GM18867 (cell line): Measurements from ENCODE around the gene EFR3B.

ENCODE experiments used
- ATAC-seq: cut with Tn5 transposase; IDR thresholded peaks from one replicate; pipeline ENCODE4 v1.9.1; 2021; ENCODE audit warnings: mild to moderate bottlenecking, moderate library complexity; ENCODE audit not compliant: unreplicated experiment

Gene EFR3B

DNA sequence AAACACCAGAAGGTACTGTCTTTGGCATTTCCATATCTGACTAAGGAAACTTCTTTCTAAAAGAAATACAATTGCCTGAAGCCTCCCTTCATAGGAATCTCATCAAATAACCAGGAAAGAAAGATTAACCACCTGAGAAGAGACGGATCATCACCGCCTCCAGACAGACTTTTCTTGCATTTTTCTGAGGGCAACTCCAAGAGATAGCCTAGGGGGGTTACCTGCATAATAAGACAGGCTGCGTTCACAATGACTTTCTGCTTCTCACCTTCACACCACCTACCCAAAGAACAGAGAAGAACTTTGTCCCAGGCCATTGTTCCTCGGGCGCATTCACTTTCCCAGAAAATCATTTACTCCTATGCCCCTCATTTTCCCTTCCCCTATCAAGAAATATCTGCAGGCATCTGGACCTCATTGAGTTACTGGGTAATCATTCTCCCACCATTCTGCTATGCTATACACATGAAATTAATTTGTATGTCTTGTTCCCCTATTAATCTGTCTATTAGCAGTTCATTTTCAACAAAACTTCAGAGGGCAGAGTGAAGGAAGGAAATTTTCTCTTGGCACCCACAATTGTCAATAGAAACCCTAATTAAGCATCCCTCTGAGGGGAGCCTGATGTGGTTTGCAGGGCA lies 134.8 kb downstream of the EFR3B start:
- no peak for ATAC-seq

DNA sequence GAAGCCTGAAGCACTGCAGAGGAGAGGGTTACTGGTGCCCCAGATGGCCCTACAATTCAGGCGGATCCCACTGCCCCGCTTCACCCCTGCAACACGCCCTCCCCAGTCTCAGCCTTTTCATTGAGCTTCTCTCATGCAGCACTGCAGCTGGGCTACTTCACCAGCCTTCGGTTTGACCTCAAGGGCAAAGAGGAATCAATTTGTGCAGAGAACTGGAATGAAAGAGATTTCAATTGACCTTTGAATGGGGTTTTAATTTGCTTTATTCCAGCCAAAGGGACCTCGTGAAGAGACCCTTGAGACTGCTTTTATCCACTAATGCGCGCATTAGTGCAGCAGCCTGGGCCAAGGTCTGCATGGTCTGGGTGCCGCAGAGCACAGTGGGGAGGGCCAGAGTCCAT lies 135.3 kb downstream of the EFR3B start:
- no peak for ATAC-seq

DNA sequence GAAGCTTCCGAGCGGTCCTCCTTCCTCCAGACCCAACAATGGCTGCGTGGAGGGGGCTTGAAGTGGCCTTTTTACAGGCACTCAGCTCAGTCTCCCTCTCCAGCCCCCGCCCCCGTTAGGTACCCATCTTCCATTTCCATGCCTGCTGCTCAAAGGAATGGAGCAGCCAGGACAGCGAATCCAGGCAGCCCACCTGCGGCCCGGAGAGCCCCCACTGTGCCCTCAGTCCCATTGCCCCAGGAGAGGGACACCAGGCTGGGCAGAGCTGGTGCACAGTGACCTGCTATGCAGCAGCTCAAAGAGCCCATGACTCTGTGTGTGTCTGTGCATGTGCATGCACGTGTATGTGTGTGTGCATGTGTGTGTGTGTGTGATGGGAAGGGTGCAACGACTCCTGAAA lies 137.1 kb downstream of the EFR3B start:
- ATAC-seq = no peak

DNA sequence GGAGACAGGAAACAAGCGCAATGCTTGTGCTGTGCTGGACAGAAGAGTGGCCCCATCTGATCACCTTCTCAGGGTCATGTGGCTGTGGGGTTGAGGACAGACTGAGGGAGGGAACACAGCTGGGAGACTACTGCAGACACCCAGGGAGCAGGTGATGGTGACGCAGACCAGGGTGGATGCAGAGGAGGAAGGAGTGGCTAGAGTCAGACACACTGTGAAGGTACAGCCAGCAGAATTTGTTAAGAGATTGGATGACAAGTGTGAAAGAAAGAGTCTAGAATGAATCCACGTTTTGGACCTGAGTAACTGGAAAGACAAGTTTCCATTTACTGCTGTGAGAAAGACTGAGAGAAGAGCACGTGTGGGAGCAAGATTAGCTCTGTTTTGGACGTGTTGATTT lies 142.4 kb downstream of the EFR3B start:
- no peak for ATAC-seq

DNA sequence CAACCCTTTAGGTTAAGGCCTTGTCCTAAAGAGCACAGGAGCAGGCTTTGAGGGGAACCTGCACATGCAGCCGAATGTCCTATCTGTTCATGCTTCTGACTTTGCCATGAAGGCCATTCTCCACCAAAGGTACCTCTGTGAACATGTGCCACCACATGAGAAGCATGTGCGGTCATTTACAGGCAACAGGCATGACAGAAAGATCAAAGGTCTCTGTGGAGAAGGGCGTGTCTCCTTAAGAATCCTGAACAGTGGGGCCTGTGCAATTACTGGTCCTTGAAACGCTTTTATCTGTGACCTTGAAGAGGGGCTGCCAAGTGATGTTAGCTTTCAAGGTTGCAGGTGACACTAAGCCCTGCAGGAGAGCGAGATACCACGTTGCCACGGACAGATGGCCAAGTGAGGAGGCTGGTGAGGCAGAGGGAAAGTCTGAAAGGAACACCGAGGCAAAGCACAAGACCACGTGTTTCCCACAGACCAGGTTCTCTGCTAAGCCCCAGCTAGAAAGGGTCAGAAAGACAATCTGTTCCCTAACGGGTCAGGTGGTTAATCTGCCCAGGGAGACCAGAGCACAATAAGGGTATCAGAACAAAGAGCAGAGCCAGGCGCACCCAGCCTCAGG lies 146.0 kb downstream of the EFR3B start:
- no peak for ATAC-seq

DNA sequence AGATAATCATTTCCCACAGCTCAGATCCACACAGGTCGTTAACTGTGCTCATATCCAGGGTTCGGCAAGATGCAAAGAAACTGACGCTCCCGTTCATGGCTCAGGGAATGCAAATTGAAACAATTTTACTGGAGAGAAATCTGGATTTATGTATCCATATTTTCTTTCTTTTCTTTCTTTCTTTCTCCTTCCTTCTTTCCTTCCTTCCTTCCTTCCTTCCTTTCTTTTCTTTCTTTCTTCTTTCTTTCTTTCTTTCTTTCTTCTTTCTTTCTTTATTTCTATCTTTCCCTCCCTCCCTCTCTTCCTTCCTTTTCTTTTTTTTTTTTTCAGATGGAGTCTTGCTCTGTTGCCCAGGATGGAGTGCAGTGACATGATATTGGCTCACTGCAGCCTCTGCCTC lies 146.5 kb downstream of the EFR3B start:
- ATAC-seq = no peak

DNA sequence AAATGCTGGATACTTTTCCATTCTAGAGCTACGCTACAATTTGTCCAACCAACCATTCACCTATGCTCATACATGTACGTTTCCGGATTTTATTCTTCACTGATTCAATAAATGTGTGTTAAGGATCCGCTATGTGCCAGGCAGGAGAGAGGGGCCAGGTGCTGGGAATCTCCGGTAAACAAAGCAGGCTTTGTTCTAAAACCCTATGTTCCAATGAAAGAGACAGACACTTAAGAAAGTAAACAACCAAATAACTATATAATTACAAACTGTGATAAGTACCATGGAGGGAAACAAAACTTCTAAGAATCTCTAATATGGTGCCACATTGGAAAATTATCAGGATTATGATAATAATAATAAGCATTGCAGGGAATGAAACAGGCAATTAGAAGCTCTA lies 148.7 kb downstream of the EFR3B start:
- ATAC-seq = no peak

DNA sequence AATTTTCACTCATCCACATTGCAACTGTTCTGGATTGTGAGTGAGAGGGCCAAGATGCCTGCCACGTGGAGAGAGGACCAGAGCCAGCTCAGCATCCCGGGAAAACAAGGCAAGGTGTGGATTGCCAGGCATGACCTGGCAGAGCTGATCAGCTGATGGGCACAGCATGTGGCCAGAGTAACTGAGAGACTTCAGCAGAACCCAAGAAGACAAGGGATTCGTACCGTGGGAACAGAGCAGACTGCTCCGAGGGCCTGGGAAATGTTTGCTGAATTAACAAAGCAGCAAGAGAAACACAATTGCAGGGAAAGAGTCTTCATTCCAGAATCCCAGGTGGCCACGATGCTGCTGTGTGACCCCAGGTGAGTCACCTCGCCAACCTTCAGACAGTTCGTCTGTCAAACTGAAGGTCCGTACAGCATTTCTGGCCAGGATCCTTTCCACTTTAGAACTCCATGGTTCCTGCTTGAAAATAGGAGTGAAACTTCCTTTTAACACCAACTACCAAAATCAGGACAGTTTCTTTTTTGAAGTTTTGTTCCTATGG lies 152.8 kb downstream of the EFR3B start:
- no peak for ATAC-seq

DNA sequence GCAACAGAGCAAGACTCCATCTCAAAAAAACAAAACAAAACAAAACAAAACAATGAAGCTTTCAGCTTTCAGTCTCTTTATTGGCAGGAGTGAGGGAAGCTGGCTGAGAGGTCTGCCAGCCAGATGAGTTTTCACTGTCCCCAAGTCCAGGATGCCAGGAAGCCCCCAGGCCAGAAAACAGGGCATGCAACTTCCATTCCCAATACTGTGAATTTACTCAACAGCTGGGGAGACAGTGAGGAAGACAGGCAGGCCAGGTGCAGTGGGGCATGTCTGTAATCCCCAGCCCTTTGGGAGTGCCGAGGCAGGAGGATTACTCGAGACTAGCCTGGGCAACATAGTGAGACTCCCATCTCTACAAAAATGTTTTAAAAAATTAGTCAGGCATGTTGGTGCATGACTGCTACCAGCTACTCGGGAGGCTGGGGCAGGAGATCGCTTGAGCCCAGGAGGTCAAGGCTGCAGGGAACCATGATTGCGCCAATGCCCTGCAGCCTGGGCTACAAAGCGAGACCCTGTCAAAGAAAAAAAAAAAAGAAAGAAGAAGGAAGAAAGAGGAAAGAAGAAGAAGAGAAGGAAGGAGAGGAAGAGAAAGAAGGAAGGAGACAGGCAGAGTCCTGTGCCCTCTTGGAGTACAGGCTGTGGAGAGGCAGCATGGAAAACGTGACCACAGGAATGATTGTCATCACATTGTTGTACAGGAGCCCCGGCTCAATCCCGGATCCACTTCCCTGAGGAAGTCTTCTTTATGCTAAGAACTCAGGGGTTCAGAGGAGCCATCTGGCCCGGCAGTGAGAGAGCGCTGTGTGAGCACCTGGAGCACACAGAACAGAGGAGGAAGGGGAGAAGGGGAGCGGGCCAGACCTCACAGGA lies 155.7 kb downstream of the EFR3B start:
- no peak for ATAC-seq

DNA sequence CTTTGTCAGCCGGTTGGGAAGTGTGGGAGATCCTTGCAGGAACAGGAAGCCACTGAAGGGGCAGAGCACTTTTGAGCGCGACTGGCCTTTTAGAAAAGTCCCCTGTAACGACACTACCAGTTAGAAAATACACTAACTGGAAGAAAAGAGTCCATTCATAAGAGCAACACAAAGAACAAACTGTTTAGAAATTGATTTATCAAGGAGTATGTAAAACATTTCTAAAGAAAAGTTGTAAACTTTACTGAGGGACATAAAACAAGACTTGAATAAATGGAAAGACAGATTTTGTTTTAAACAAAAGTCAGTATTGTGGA lies 156.3 kb downstream of the EFR3B start:
- no peak for ATAC-seq

DNA sequence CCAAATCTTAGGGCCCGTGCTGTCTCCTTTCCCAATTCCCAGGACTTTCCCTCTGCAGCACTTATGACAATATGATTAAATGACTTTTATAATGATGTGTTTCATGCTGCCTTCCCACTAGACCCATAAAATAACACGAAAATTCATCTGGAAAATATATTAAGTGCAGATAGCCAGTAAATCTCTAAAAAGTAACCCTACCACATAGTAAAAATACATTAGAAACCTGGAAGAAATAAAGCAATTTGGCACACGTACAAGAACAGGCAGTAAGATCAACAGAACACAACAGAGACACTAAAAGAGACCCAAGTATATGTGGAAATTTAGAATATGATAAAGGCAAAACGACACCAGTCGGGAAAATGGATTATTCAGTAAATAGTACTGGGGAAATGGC lies 156.7 kb downstream of the EFR3B start:
- ATAC-seq = no peak

DNA sequence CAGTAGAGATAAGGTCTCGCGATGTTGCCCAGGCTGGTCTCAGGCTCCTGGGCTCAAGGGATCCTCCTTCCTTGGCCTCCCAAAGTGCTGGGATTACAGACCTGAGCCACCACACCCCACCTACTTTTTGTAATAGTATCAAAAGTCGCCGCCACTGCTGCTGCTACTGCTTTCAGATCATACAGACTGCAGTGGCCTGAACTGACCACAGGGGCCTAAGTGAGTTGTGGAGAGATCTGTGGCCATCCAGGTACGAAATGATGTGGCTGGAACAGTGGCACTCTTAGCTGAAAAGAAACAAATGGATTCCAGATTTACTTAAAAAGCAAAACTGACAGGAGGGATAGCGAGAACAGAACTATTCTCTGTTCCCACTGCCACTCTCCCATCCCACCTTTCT lies 159.4 kb downstream of the EFR3B start:
- no peak for ATAC-seq

DNA sequence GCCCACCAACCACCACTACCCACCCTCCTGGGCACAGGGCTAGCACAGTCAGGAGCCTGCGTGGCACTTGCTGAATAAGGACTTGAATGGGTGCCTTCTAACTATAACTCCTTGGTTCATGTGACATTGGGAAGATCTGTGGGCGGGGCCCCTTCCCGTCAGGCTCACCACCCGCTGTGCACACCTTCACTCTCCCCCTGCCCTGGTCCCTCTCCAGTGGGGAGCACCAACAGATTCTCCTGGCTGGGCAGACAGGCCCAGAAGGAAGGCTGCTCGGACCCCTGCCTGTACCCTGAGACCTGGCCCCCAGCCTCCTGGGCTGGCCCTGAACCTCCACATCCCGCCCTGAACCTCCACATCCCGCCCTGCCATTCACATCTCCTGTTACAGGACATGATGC lies 159.9 kb downstream of the EFR3B start:
- ATAC-seq = no peak

DNA sequence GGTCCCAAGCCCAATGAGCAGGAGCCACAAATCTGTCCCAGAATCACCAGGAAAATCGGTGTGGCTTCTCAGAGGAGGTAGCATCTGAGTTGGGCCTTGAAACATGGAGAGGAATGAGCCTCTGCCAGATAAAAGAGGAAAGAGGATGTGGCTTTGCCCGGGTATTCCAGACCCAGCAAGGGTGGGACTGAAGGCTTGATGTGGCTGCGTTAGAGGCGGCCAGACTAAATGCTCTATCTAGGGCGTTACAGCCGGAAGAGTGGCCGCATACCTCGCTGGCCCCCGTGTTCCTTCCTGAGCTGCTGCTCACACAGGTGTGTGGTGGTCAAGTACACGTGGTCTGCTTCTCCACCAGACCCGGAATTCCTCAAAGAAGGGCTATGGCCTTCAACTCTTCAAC lies 160.4 kb downstream of the EFR3B start:
- no peak for ATAC-seq

DNA sequence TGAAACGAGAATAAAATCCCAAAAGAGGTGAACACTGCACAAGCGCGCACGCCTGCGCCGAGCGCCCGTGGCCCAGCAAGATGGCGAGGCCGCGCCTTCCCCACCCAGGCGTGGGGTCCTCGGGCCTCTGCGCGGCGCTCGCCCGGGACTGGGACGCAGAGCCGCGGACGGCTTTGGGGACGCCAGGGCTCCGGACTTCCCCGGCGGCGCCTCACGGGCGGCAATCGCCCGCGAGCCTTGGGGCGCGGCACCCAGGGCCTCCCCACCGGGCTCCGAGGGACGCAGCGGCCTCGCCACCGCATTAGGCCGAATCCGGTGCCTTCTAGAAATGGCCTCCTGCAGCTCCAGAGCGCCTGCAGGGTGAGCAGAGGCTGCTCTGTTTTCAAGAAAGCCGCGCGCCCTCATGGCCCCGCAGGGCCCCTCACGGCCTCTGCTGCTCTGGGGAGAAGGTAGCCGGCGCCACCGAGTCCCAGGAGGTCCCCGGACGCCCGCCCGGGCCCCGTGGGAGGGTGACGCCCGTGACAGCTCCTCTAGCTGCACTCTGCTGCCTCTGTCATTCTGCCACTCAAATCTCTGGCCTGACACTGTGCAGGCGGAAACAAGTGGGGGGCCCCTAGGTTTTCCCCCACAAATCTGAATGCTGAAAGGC lies 162.4 kb downstream of the EFR3B start:
- peak; percentile 58 for ATAC-seq

DNA sequence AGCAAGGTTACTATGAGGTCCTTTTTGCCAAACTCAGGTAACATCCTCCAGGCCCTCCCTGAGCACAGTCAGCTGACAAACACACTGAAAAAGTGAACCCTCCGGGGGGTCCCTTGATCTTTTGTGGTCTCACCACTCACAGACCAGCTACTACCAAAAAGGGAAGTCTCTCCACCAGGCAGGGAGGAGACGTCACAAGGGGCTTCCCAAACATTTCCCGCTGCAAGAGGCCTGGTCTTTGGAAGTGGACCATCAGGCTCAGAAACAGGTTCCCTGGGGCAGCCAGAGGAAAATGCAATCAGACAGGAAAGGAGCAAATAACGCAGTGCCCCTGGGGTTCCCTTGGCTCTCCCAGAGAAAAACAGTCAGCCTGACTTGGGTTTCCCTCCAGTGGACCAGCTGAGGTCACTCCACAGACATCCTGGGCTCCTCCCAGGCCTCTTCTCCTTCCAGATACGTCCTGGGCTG lies 165.2 kb downstream of the EFR3B start:
- ATAC-seq = no peak
